CD4-positive, alpha-beta T cell (primary cell): Measurements from ENCODE around the gene CPB1. TPM values are rescaled to one million over a fixed set of nuclear protein-coding genes. Genes with fewer than 3 reads are reported as not detected.

ENCODE experiments used
- ATAC-seq: fragments of 200-7000 bp; cut with Tn5 transposase; one replicate; pipeline ENCODE4 v1.10.0; 2022; ENCODE audit warnings: mild to moderate bottlenecking; ENCODE audit not compliant: poor library complexity
- CTCF ChIA-PET: fragments of 350-600 bp; sonication (Branson Sonifier 250); formaldehyde crosslinking; loops from one replicate; lab custom pipeline; 2021; ENCODE audit warnings: antibody characterized with exemption, inconsistent platforms; lab: Charles Lee
- POLR2A ChIA-PET: fragments of 350-600 bp; sonication (Branson Sonifier 250); formaldehyde crosslinking; loops from one replicate; lab custom pipeline; 2021; ENCODE audit warnings: antibody characterized with exemption, inconsistent platforms; lab: Charles Lee
- DNase-seq, 14 experiments: peaks; one replicate each; pipeline ENCODE4 v3.0.0-alpha.2; 2013 to 2020; ENCODE audit warnings: mixed read lengths in 2 of 14
- H3K27ac ChIP-seq, 2 donors: one replicate each; pipeline versions ENCODE4 v1.5.1 to v1.7.0; 2013; ENCODE audit warnings: low read length in 2 of 2, low read depth in 1 of 2, mild to moderate bottlenecking in 1 of 2
- H3K27me3 ChIP-seq, 2 experiments: 1 replicate in 1 of 2; 2 replicates in 1 of 2; pipeline versions ENCODE4 v1.6.1 to v1.7.0; 2013; ENCODE audit warnings: low read length in 2 of 2, control low read depth in 1 of 2, mild to moderate bottlenecking in 1 of 2, moderate library complexity in 1 of 2; ENCODE audit not compliant: insufficient read depth in 2 of 2, control insufficient read depth in 1 of 2
- H3K36me3 ChIP-seq: one replicate; pipeline ENCODE4 v1.6.1; 2013; ENCODE audit warnings: low read length, control low read depth; ENCODE audit not compliant: insufficient read depth
- H3K4me1 ChIP-seq: one replicate; pipeline ENCODE4 v1.6.1; 2013; ENCODE audit warnings: low read length, control low read depth; ENCODE audit not compliant: insufficient read depth
- H3K4me3 ChIP-seq: one replicate; pipeline ENCODE4 v1.5.1; 2013; ENCODE audit warnings: mild to moderate bottlenecking, low read length, moderate library complexity
- H3K9me3 ChIP-seq, 2 experiments: 1 replicate in 1 of 2; 2 replicates in 1 of 2; pipeline versions ENCODE4 v1.6.1 to v1.7.0; 2013; ENCODE audit warnings: low read length in 2 of 2, mild to moderate bottlenecking in 2 of 2, control low read depth in 1 of 2, moderate library complexity in 1 of 2; ENCODE audit not compliant: control insufficient read depth in 1 of 2, insufficient read depth in 1 of 2
- H3K27ac Mint-ChIP-seq: one replicate; pipeline ENCODE4 v1.8.0; 2020; ENCODE audit warnings: mixed read lengths
- H3K27me3 Mint-ChIP-seq: one replicate; pipeline ENCODE4 v1.8.0; 2021; ENCODE audit warnings: mixed read lengths
- H3K36me3 Mint-ChIP-seq: one replicate; pipeline ENCODE4 v1.8.0; 2021; ENCODE audit warnings: low read depth, mixed read lengths
- H3K4me1 Mint-ChIP-seq: one replicate; pipeline ENCODE4 v1.8.0; 2021; ENCODE audit warnings: low read depth, mixed read lengths
- H3K4me3 Mint-ChIP-seq: one replicate; pipeline ENCODE4 v1.8.0; 2020; ENCODE audit warnings: mild to moderate bottlenecking, mixed read lengths
- H3K9me3 Mint-ChIP-seq: one replicate; pipeline ENCODE4 v1.8.0; 2020; ENCODE audit warnings: mixed read lengths
- intact Hi-C, 2 experiments: fragments of 100-400 bp; cut with DNase I in 1 of 2; cut with micrococcal nuclease in 1 of 2; formaldehyde crosslinking; loops; one replicate each; pipeline versions ENCODE4 v1.15.1 to v1.9.0; 2023 to 2025; cut with DNase I, micrococcal nuclease
- total RNA-seq, 174 experiments: library from RNA in 2 of 174; stranded (reverse) in 2 of 174; gene quantifications; one replicate each; pipeline ENCODE4 v1.2.3 and lab custom pipeline; 2021 to 2026
- TF ChIP-seq, protein P1 (sequence below): fragments of 200-600 bp; IDR thresholded peaks from one replicate; pipeline ENCODE4 v1.8.0; 2022; ENCODE audit warnings: antibody characterized with exemption, mild to moderate bottlenecking

The CPB1 gene
- total RNA-seq, 2 experiments from 2014 or later, result not detected

DNA sequence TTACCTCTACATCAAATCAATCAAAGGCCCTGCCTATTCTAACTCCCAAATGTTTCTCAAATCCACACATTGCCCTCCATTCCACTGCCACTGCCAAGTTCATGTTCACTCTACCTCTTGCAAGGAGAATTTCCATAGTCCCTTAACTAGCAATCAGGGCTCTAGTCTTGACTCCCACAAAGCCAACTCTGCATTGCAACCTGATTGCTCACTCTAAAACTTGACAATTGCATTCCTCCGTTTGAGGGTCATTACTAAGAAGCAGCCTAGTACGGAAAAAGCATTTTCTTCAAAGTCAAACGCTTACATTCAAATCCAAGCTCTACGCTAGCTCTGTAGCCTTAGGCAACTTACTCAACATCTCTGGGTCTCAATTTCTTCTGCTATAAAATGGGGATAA is 38.6 kb downstream of the CPB1 start:
- ChIA-PET CTCF (no interaction called here), POLR2A (no interaction called here)
- H3K27ac Mint-ChIP-seq, result no peak overlapping the region
- H3K9me3 ChIP-seq, result no peaks in the 10 kb centered on the region
- H3K27me3 ChIP-seq, result peaks cover 5 to 17% of the 10 kb centered on the region in 2 experiments
- ATAC-seq (no peak), DNase-seq (no peak)
- no peaks in the 10 kb centered on the region for H3K4me1 ChIP-seq
- TF ChIP-seq, protein P1, sequence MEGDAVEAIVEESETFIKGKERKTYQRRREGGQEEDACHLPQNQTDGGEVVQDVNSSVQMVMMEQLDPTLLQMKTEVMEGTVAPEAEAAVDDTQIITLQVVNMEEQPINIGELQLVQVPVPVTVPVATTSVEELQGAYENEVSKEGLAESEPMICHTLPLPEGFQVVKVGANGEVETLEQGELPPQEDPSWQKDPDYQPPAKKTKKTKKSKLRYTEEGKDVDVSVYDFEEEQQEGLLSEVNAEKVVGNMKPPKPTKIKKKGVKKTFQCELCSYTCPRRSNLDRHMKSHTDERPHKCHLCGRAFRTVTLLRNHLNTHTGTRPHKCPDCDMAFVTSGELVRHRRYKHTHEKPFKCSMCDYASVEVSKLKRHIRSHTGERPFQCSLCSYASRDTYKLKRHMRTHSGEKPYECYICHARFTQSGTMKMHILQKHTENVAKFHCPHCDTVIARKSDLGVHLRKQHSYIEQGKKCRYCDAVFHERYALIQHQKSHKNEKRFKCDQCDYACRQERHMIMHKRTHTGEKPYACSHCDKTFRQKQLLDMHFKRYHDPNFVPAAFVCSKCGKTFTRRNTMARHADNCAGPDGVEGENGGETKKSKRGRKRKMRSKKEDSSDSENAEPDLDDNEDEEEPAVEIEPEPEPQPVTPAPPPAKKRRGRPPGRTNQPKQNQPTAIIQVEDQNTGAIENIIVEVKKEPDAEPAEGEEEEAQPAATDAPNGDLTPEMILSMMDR, result no peak
- no peaks in the 10 kb centered on the region for H3K4me1 Mint-ChIP-seq
- H3K36me3 ChIP-seq, result no peaks in the 10 kb centered on the region
- no peak overlapping the region for H3K4me3 ChIP-seq
- H3K9me3 Mint-ChIP-seq, result no peaks in the 10 kb centered on the region
- intact Hi-C loops, result no loop called here
- peaks cover 18% of the 10 kb centered on the region for H3K27me3 Mint-ChIP-seq
- H3K27ac ChIP-seq, result no peak overlapping the region
- H3K36me3 Mint-ChIP-seq, result no peaks in the 10 kb centered on the region
- no peak overlapping the region for H3K4me3 Mint-ChIP-seq

DNA sequence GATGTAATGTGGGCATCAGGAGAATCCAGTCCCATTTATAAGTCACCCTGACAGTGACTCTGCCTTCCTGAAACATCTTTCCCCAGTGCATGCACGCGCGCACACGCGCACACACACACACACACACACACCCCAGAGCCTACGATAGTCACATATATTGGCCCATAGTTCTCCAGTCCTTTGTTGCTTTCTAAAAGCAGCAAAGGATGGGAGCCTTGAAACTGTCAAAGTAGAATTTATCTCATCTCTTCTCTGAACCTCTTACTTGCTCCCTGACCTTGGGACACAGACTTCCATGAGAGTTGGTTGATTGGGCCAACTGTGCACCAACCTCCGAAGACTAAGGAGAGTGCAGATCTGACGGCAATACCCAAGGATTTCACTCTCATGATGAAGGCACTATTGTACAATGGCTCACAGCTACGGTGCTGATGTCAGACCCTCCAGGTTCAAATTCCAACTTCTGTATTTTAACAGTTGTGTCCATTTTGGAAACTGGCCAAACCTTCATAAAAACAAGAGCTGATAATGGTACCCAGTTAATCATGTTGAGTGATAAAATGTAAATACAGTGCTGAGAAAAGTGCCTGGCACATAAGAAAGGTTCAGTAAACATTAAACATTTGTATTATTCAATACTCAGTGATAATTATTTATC is 45.8 kb downstream of the CPB1 start:
- ChIA-PET CTCF (no interaction called here), POLR2A (no interaction called here)
- H3K27ac Mint-ChIP-seq, result no peak overlapping the region
- H3K9me3 Mint-ChIP-seq, result no peaks in the 10 kb centered on the region
- H3K36me3 Mint-ChIP-seq, result no peaks in the 10 kb centered on the region
- Histone ChIP-seq H3K4me1 (no peaks in the 10 kb centered on the region), H3K9me3 (no peaks in the 10 kb centered on the region), H3K27ac (no peak overlapping the region), H3K4me3 (no peak overlapping the region), H3K36me3 (no peaks in the 10 kb centered on the region), H3K27me3 (peaks cover 0 to 2% of the 10 kb centered on the region in 2 experiments)
- TF ChIP-seq, protein P1, result no peak
- DNase-seq (no peak), ATAC-seq (no peak)
- intact Hi-C loops, result no loop called here
- no peaks in the 10 kb centered on the region for H3K4me1 Mint-ChIP-seq
- H3K27me3 Mint-ChIP-seq, result peaks cover 9% of the 10 kb centered on the region
- no peak overlapping the region for H3K4me3 Mint-ChIP-seq

DNA sequence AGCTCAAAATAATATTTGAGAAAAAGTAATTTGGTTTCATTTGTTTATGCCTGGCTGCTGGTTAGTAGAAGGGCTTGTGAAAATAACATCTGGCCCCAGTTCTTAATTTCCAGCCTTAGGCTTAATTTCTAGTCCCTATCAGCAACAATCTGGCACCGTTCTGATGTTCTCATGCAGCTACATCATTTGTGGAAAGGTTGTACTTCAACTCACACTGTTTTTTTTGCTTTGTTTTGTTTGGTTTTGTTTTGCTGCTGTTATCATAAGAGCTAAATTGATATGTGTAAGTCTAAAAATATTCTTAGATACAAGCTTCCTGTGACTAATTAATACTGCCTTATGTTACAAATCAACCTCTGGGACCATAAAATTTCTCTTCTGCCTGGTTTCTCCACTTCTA is 46.4 kb downstream of the CPB1 start:
- intact Hi-C loops, result no loop called here
- no peak overlapping the region for H3K27ac Mint-ChIP-seq
- TF ChIP-seq, protein P1, result no peak
- no peaks in the 10 kb centered on the region for H3K9me3 Mint-ChIP-seq
- Histone ChIP-seq H3K27ac (no peak overlapping the region), H3K9me3 (no peaks in the 10 kb centered on the region), H3K4me1 (no peaks in the 10 kb centered on the region), H3K4me3 (no peak overlapping the region), H3K36me3 (no peaks in the 10 kb centered on the region), H3K27me3 (peaks cover 0 to 2% of the 10 kb centered on the region in 2 experiments)
- no peaks in the 10 kb centered on the region for H3K4me1 Mint-ChIP-seq
- POLR2A ChIA-PET, result no interaction called here
- H3K27me3 Mint-ChIP-seq, result peaks cover 10% of the 10 kb centered on the region
- DNase-seq (no peak), ATAC-seq (no peak)
- H3K4me3 Mint-ChIP-seq, result no peak overlapping the region
- CTCF ChIA-PET, result no interaction called here
- H3K36me3 Mint-ChIP-seq, result no peaks in the 10 kb centered on the region
